Chondrocyte (in vitro differentiated cells): ENCODE measurements around the gene PKDREJ. TPM values are rescaled to one million over a fixed set of nuclear protein-coding genes. Genes with fewer than 3 reads are reported as not detected.

Experiments
- DNase-seq: peaks from one replicate; pipeline ENCODE4 v3.0.0; 2021; ENCODE audit warnings: mixed read lengths, low spot score
- H3K27ac Mint-ChIP-seq: one replicate; pipeline ENCODE4 v1.8.0; 2021; ENCODE audit warnings: mild to moderate bottlenecking, moderate library complexity, mixed read lengths; ENCODE audit not compliant: unreplicated experiment
- H3K27me3 Mint-ChIP-seq: 2 replicates; pipeline ENCODE4 v1.8.0; 2021; ENCODE audit warnings: low read depth, mixed read lengths
- H3K36me3 Mint-ChIP-seq: 2 replicates; pipeline ENCODE4 v1.8.0; 2021; ENCODE audit warnings: low read depth, mixed read lengths
- H3K4me1 Mint-ChIP-seq: 2 replicates; pipeline ENCODE4 v1.8.0; 2021; ENCODE audit warnings: low read depth, mild to moderate bottlenecking, mixed read lengths
- H3K4me3 Mint-ChIP-seq: one replicate; pipeline ENCODE4 v1.8.0; 2021; ENCODE audit warnings: mild to moderate bottlenecking, moderate library complexity, mixed read lengths; ENCODE audit not compliant: unreplicated experiment
- H3K9me3 Mint-ChIP-seq: 2 replicates; pipeline ENCODE4 v1.8.0; 2021; ENCODE audit warnings: low read depth, mixed read lengths
- CTCF ChIP-seq: fragments of 200-600 bp; sonication (generic); IDR thresholded peaks from 2 replicates; pipeline ENCODE4 v1.5.0; 2021; ENCODE audit warnings: antibody characterized with exemption, mild to moderate bottlenecking, moderate library complexity
- total RNA-seq: library from RNA; stranded (reverse); gene quantifications from 3 replicates; pipeline ENCODE4 v1.2.1, GENCODE V29; 2021

Gene PKDREJ
- total RNA-seq, 1 donor from 2014 or later, result 0.07 TPM

DNA sequence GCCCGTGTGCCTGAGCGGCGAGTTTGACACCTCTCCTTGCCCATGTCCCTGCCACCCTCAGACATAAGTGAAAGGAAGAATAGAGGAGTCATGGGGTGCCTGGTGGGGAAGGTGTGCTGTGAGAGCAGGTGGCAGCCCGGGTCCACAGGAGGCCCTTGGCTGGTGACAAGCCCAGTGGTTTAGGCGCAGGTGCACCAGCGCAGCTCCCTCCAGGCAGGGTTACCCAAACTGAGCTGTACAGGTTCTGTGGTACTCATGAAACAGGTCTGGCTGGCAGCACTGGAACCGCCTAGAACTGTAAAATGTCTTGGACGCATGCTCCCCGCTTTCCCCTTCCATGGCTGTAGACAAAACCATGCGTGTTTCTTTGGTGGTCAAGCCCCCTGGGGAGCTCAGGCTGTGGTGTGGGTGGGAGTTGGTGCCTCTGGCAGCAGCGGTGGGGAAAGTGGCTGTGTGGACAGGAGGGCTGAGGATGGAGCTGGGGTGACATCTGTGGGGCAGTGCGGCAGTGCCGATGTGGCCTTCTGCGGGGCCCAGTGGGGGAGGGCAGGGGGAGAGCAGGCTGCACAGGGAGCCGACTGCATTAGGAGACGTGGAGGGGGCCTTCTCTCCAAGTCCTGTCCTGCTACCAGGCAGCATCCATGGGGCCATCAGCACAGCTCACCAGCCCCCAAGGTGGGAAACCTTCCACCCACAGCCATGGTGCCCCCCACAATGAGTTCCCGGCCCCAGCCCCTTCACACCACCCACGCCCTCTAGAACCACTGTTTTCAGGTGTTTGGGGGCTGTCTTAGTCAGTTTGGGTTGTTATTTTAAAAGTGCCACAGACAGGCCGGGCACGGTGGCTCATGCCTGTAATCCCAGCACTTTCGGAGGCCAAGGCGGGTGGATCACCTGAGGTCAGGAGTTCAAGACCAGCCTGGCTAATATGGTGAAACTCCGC, 28.0 kb upstream of the PKDREJ start:
- no peaks in the 10 kb centered on the region for H3K27me3 Mint-ChIP-seq
- no peak overlapping the region for H3K27ac Mint-ChIP-seq
- H3K4me3 Mint-ChIP-seq, result no peak overlapping the region
- peaks cover 12% of the 10 kb centered on the region for H3K4me1 Mint-ChIP-seq
- no peak for TF ChIP-seq CTCF
- H3K9me3 Mint-ChIP-seq, result no peaks in the 10 kb centered on the region
- no peak for DNase-seq
- peaks cover 12% of the 10 kb centered on the region for H3K36me3 Mint-ChIP-seq

DNA sequence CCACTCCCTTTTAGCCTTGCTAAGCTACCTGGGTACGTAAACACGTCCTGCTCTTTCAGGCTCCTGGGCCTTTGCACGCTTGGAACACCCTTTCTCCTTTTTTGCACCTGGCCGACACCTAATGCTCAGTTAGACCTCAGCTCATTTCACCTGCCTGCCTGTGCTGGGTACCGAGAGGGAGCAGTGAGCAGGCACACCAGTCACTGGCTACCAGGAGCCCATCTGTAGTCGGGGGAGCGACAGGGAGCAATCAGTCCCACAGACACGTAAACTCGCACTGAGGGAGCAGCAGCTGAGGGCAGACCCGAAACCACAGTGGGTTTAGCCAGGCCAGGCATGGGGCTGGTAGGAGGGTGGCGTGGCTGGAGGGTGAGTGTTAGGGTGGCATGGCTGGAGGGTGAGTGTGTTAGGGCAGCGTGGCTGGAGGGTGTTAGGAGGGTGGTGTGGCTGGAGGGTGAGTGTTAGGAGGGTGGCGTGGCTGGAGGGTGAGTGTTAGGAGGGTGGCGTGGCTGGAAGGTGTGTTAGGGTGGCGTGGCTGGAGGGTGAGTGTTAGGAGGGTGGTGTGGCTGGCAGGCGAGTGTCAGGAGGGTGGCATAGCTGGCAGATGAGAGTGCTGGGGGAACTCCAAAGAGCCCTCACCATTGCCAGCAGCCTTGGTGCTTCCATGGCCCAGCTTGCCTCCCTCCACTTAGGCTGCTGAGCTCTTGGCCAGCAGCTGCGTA, 27.1 kb upstream of the PKDREJ start:
- Mint-ChIP-seq H3K4me1 (peaks cover 4% of the 10 kb centered on the region), H3K27me3 (no peaks in the 10 kb centered on the region), H3K27ac (no peak overlapping the region), H3K9me3 (no peaks in the 10 kb centered on the region), H3K4me3 (no peak overlapping the region), H3K36me3 (peaks cover 17% of the 10 kb centered on the region)
- DNase-seq, result no peak
- no peak for TF ChIP-seq CTCF

DNA sequence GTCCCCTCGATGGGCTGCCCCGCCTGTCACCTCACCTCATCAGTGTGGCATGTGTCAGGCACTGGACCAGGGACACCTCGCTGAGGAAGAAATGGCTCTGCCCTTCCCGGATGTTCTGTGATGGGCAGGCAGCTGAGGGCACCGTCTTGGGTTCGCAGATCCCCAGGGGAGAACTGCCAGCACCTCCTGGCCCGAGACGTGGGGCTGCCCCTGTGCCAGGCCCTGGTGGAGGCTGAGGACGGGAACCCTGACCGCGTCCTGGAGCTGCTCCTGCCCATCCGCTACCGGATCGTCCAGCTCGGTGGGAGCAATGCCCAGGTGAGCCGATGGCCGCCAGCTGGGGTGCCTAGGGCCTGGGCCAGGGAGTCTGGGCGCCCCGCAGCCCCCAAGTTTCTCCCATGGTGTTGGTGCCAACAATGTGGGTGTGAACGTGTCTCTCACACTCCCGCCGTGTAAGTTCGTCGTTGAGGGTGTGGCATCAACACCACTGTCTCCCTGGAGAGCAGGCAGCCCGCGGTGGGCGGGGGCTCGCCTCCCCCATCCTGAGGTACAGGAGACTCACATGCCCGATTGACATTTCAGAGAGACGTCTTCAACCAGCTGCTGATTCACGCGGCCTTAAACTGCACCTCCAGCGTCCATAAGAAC, 26.2 kb upstream of the PKDREJ start:
- Mint-ChIP-seq H3K27ac (no peak overlapping the region), H3K4me3 (no peak overlapping the region), H3K9me3 (no peaks in the 10 kb centered on the region), H3K27me3 (no peaks in the 10 kb centered on the region), H3K36me3 (peaks cover 21% of the 10 kb centered on the region), H3K4me1 (no peaks in the 10 kb centered on the region)
- no peak for DNase-seq
- no peak for TF ChIP-seq CTCF

- no peak overlapping the region for H3K27ac Mint-ChIP-seq
- no peak for DNase-seq
- no peaks in the 10 kb centered on the region for H3K4me1 Mint-ChIP-seq
- H3K9me3 Mint-ChIP-seq, result no peaks in the 10 kb centered on the region
- peaks cover 26% of the 10 kb centered on the region for H3K36me3 Mint-ChIP-seq
- H3K27me3 Mint-ChIP-seq, result no peaks in the 10 kb centered on the region
- no peak for TF ChIP-seq CTCF
- no peak overlapping the region for H3K4me3 Mint-ChIP-seq
These were observed 25.7 kb upstream of the PKDREJ start for GRCh38 chr22:46288846-46289243.
